ENCODE measurements around the gene SUSD5. TPM values are rescaled to one million over a fixed set of nuclear protein-coding genes. Genes with fewer than 3 reads are reported as not detected.

The SUSD5 gene
- total RNA-seq, 4 donors from 2014 or later = 0.18 to 0.85 (median 0.40) TPM; not detected in 1

DNA sequence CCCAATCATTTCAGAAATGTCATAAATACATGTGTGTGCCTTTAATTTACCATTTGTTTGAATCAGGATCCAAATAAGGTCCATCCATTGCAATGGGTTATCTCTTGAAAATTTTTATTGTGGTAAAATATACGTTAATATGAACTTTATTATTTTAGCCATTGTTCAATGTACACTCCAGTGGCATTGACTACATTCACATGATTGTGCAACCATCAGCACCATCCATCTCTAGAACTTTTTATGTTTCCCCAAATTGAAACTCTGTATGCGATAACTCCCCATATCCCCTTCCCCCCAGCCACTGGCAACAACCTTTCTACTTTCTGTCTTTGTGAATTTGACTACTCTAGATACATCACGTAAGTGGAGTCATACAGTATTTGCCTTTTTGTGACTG is 92.8 kb downstream of the SUSD5 start:
- H3K27ac ChIP-seq = no peak overlapping the region
- no peak for DNase-seq
- no peaks in the 10 kb centered on the region for H3K27me3 ChIP-seq
- no peak overlapping the region for H3K4me3 ChIP-seq
- peaks cover 0 to 67% (median 0%) of the 10 kb centered on the region in 3 donors for H3K36me3 ChIP-seq
- TF ChIP-seq, protein P1, sequence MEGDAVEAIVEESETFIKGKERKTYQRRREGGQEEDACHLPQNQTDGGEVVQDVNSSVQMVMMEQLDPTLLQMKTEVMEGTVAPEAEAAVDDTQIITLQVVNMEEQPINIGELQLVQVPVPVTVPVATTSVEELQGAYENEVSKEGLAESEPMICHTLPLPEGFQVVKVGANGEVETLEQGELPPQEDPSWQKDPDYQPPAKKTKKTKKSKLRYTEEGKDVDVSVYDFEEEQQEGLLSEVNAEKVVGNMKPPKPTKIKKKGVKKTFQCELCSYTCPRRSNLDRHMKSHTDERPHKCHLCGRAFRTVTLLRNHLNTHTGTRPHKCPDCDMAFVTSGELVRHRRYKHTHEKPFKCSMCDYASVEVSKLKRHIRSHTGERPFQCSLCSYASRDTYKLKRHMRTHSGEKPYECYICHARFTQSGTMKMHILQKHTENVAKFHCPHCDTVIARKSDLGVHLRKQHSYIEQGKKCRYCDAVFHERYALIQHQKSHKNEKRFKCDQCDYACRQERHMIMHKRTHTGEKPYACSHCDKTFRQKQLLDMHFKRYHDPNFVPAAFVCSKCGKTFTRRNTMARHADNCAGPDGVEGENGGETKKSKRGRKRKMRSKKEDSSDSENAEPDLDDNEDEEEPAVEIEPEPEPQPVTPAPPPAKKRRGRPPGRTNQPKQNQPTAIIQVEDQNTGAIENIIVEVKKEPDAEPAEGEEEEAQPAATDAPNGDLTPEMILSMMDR (IDR thresholded peaks at IDR 0.05) = no peak
- no peak for TF ChIP-seq POLR2A (IDR thresholded peaks at IDR 0.05)
- no peaks in the 10 kb centered on the region for H3K9me3 ChIP-seq
- H3K4me1 ChIP-seq = no peaks in the 10 kb centered on the region

DNA sequence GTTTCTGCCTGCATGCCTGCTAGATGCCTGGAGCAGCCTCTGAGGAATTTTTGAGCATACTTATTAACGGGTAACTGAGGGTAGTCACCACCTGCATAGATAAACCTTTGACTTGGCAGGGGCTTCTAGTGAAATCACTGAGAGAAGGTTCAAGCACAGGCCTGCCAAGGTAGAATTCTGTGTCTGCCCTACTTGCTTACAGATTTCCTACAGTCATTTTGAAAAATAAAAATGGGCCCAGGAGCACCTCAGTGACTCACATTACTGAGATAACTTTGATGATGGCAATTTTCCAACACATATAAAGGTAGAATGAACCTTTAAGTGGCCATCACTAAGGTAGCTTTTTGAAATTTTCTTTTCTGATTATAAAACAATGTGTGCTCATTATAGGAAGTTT is 94.0 kb downstream of the SUSD5 start:
- DNase-seq = no peak
- Histone ChIP-seq H3K27ac (no peak overlapping the region), H3K4me3 (no peak overlapping the region), H3K9me3 (no peaks in the 10 kb centered on the region), H3K4me1 (no peaks in the 10 kb centered on the region), H3K27me3 (no peaks in the 10 kb centered on the region), H3K36me3 (peaks cover 0 to 60% (median 0%) of the 10 kb centered on the region in 3 donors)
- TF ChIP-seq POLR2A (IDR thresholded peaks at IDR 0.05) = no peak
- TF ChIP-seq, protein P1 (IDR thresholded peaks at IDR 0.05) = no peak

DNA sequence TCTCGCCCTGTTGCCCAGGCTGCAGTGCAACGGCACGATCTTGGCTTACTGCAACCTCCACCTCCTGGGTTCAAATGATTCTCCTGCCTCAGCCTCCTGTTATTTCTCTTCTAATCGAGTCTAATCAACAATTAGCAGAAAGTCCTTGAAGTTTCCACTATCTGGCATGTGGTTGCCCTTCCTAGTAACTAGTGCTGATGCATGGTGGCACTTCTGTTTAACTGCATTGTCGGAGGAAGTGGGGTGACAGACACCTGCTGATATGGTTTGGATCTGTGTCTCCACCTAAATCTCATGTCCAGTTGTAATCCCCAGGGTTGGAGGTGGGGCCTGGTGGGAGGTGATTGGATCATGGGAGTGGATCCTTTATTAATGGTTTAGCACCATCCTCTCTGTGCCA is 95.6 kb downstream of the SUSD5 start:
- Histone ChIP-seq H3K27ac (no peak overlapping the region), H3K9me3 (no peaks in the 10 kb centered on the region), H3K4me1 (no peaks in the 10 kb centered on the region), H3K4me3 (no peak overlapping the region), H3K27me3 (no peaks in the 10 kb centered on the region), H3K36me3 (peaks cover 0 to 60% (median 0%) of the 10 kb centered on the region in 3 donors)
- no peak for DNase-seq
- TF ChIP-seq, protein P1 (IDR thresholded peaks at IDR 0.05) = no peak
- TF ChIP-seq POLR2A (IDR thresholded peaks at IDR 0.05) = no peak

DNA sequence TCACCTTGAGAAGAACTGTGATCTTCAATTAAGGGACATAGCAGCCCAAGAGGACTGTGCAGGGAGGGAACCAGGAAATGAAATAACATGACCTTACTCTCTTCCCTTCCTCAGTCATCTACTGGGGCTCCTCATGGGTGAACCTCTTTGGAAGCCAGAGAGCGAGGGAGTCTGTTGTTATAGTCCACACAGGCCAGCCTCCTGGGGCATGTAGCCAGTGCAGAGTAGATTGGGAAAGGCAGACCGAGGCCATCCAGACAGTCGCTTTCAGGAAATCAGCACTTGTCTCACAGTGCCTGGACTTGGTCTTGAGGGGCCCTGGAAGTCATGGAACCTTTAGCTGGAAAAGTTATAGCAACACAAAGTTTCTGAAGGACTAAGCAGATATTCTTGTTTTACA is 98.7 kb downstream of the SUSD5 start:
- Histone ChIP-seq H3K27ac (no peak overlapping the region), H3K4me3 (no peak overlapping the region), H3K4me1 (peaks cover 0 to 8% (median 0%) of the 10 kb centered on the region in 4 donors), H3K27me3 (no peaks in the 10 kb centered on the region), H3K36me3 (peaks cover 0 to 31% (median 0%) of the 10 kb centered on the region in 3 donors), H3K9me3 (no peaks in the 10 kb centered on the region)
- no peak for DNase-seq
- TF ChIP-seq, protein P1 (IDR thresholded peaks at IDR 0.05) = no peak
- TF ChIP-seq POLR2A (IDR thresholded peaks at IDR 0.05) = no peak

DNA sequence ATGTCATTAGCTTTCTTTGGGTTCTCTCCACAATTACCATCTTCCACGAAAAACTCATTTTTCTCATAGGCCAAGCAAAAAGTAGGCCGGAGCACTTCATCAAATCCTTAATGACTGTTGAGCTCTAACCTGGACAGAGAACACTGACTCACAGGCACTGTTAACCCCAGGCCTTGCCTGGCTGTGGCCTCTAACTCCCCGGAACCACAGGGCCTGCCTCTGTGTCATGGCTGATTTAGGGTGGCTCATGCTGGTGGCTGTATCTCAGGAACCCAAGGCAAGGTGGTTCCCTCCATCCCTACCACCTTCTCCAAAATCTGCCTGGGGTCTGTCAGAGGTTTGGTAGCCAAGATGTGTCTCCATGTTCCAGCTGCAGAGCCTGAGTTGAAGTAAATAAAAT is 101.1 kb downstream of the SUSD5 start:
- DNase-seq = no peak
- no peak overlapping the region for H3K27ac ChIP-seq
- H3K36me3 ChIP-seq = peaks cover 0 to 16% (median 0%) of the 10 kb centered on the region in 3 donors
- H3K4me1 ChIP-seq = peaks cover 0 to 16% (median 2%) of the 10 kb centered on the region in 4 donors
- TF ChIP-seq POLR2A (IDR thresholded peaks at IDR 0.05) = no peak
- TF ChIP-seq, protein P1 (IDR thresholded peaks at IDR 0.05) = no peak
- H3K9me3 ChIP-seq = no peaks in the 10 kb centered on the region
- no peaks in the 10 kb centered on the region for H3K27me3 ChIP-seq
- H3K4me3 ChIP-seq = no peak overlapping the region
